GM06990 (cell line): ENCODE measurements around the gene UPK2.
"Not testable (repeated sequence)": the region's sequence is repeated elsewhere in the genome, so short reads cannot be mapped to it uniquely, and the experiment has no call there.

Source experiments
- DNase-seq: peaks from one replicate; pipeline ENCODE4 v3.0.0-alpha.2; 2011; ENCODE audit not compliant: insufficient read length; ENCODE audit errors: extremely low read depth
- H3K27me3 ChIP-seq: replicated peaks from 2 replicates; pipeline ENCODE4 v1.6.0; 2011; ENCODE audit warnings: low read length; ENCODE audit not compliant: control insufficient read depth, insufficient read depth
- H3K36me3 ChIP-seq: 2 replicates; pipeline ENCODE4 v1.5.1; 2011; ENCODE audit warnings: low read length; ENCODE audit not compliant: control insufficient read depth, insufficient read depth
- H3K4me3 ChIP-seq: replicated peaks from 2 replicates; pipeline ENCODE4 v1.5.1; 2011; ENCODE audit warnings: low read depth, mild to moderate bottlenecking, control low read depth, low read length
- CTCF ChIP-seq: IDR thresholded peaks from 2 replicates; pipeline ENCODE4 v1.5.1; 2011; ENCODE audit warnings: low read length, control low read depth, mild to moderate bottlenecking, inconsistent platforms; ENCODE audit not compliant: insufficient read depth, poor library complexity, severe bottlenecking

Gene UPK2

GRCh38 chr11:118961189-118961588 is 5.1 kb downstream of the UPK2 start:
- Histone ChIP-seq H3K27me3 (no peaks in the 10 kb centered on the region; the same call in none of the 2 replicates), H3K36me3 (no peaks in the 10 kb centered on the region), H3K4me3 (no peak overlapping the region)
- no peak for TF ChIP-seq CTCF
- DNase-seq = no peak

GRCh38 chr11:118961591-118961990 is 5.5 kb downstream of the UPK2 start:
- no peak for DNase-seq
- TF ChIP-seq CTCF = no peak
- no peaks in the 10 kb centered on the region; the same call in none of the 2 replicates for H3K27me3 ChIP-seq
- no peak overlapping the region for H3K4me3 ChIP-seq
- H3K36me3 ChIP-seq = no peaks in the 10 kb centered on the region

- not testable (repeated sequence) for DNase-seq, H3K27me3 ChIP-seq, H3K36me3 ChIP-seq, H3K4me3 ChIP-seq
These were observed 13.4 kb downstream of the UPK2 start for GRCh38 chr11:118969508-118969907.

GRCh38 chr11:118971646-118972045 is 15.5 kb downstream of the UPK2 start, which contains the start of gene FOXR1:
TSS of gene FOXR1 (plus strand) at chr11:118971761. CDS start at chr11:118971932, 171 bp downstream.
- DNase-seq = no peak
- Histone ChIP-seq H3K36me3 (no peaks in the 10 kb centered on the region), H3K4me3 (no peak within 1 kb of the TSS), H3K27me3 (no peaks in the 10 kb centered on the region)
- no peak for TF ChIP-seq CTCF

GRCh38 chr11:118973985-118974384 is 17.9 kb downstream of the UPK2 start:
- no peak for TF ChIP-seq CTCF
- no peak for DNase-seq
- H3K4me3 ChIP-seq = no peak overlapping the region
- H3K36me3 ChIP-seq = no peaks in the 10 kb centered on the region
- H3K27me3 ChIP-seq = no peaks in the 10 kb centered on the region; the same call in 1 of the 2 replicates

GRCh38 chr11:118975771-118976709 is 19.9 kb downstream of the UPK2 start:
- TF ChIP-seq CTCF = no peak
- DNase-seq = no peak
- Histone ChIP-seq H3K36me3 (no peaks in the 10 kb centered on the region), H3K4me3 (no peak overlapping the region), H3K27me3 (no peaks in the 10 kb centered on the region; the same call in none of the 2 replicates)
